GM19025 (cell line): ENCODE results near the gene PMPCB.

Experiments
- ATAC-seq: cut with Tn5 transposase; IDR thresholded peaks from one replicate; pipeline ENCODE4 v1.9.1; 2021; ENCODE audit warnings: mild to moderate bottlenecking, low read depth, moderate library complexity; ENCODE audit not compliant: unreplicated experiment

PMPCB gene

GRCh38 chr7:103317009-103317408 lies 19.8 kb downstream of the PMPCB start:
- ATAC-seq: no peak

GRCh38 chr7:103325744-103326143 lies 28.5 kb downstream of the PMPCB start:
- ATAC-seq: no peak

GRCh38 chr7:103336761-103337160 lies 39.5 kb downstream of the PMPCB start:
- ATAC-seq: no peak

GRCh38 chr7:103338864-103339263 lies 41.6 kb downstream of the PMPCB start:
- no peak for ATAC-seq

- no peak for ATAC-seq
These were observed 44.2 kb downstream of the PMPCB start for GRCh38 chr7:103341466-103341865.

- ATAC-seq: no peak
These were observed 46.1 kb downstream of the PMPCB start for GRCh38 chr7:103343332-103343731.

- ATAC-seq: peak; percentile 6
These were observed 46.7 kb downstream of the PMPCB start for GRCh38 chr7:103343758-103344452.

- peak; percentile 73 for ATAC-seq
These were observed 47.4 kb downstream of the PMPCB start, which contains the start of gene DNAJC2 for GRCh38 chr7:103344453-103345149. DNAJC2 (minus strand) TSS chr7:103344767; CDS start chr7:103344622, 145 bp downstream.

GRCh38 chr7:103346396-103346795 lies 49.2 kb downstream of the PMPCB start:
- no peak for ATAC-seq

GRCh38 chr7:103347507-103348267 lies 50.5 kb downstream of the PMPCB start, which contains the start of gene PSMC2:
PSMC2 (plus strand) TSS chr7:103347643; CDS start chr7:103347712, 69 bp downstream.
- ATAC-seq: peak; percentile 71

GRCh38 chr7:103348452-103348851 lies 51.2 kb downstream of the PMPCB start:
- ATAC-seq: no peak

GRCh38 chr7:103348959-103349358 lies 51.7 kb downstream of the PMPCB start:
- no peak for ATAC-seq

GRCh38 chr7:103349805-103350204 lies 52.6 kb downstream of the PMPCB start:
- no peak for ATAC-seq
